HG02885 (cell line): ENCODE results near the gene KRT6A.
"Not testable (repeated sequence)": the region's sequence is repeated elsewhere in the genome, so short reads cannot be mapped to it uniquely, and the experiment has no call there.

ENCODE experiments used
- ATAC-seq: cut with Tn5 transposase; IDR thresholded peaks from one replicate; pipeline ENCODE4 v1.9.1; 2021; ENCODE audit warnings: mild to moderate bottlenecking; ENCODE audit not compliant: unreplicated experiment, poor library complexity

Gene KRT6A

DNA sequence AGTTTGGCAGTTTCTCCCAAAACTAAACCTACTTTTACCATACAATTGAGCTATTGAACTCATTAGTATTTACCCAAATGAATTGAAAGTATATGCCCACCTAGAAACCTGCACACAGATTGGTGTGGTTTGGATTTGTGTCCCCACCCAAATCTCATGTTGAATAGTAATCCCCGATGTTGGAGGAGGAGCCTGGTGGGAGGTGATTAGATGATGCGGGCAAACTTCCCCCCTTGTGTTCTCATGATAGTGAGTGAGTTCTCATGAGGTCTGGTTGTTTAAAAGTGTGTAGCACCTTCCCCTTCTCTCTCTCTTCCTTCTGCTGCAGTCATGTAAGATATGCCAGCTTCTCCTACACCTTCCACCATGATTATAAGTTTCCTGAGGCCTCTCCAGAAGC, 15.4 kb downstream of the KRT6A start:
- ATAC-seq, result no peak

DNA sequence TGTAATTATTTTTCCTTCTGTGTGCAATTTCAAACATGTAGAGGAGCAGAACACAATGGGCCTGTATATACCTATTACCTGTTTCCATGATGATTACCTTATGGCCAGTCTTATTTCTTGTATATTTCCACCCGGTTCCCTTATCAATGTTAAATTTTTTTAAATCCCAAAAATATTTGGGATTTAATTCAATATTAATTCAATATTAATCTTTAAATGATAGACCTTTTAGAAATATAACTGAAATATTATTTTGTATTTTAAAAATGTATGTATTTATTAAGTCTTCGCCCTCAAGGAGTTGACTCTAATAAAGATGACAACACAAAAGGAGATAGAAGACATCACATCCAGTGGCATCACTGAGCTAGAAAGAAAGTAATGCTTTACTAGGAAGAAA, 18.8 kb downstream of the KRT6A start:
- ATAC-seq, result no peak

DNA sequence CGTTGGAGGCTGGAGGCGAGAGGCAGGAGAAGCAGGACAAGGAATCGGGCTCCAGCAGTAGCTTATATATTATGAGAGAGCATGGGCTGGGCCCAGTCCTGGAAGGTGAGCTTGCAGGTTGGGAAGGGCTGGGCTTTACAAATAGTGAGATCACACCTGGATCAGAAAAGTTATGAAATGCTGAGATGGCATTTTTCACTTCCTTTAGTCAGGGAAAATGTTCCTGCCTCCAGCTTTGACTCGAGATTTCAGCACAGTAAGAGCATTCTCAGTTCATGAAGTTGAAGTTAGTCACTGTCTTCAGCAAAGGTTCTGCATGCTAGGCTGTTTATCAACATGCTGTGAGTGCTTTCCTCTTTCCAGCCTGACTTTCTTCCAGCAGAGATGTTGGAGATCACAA, 19.3 kb downstream of the KRT6A start, which contains the start of gene KRT6C:
TSS of gene KRT6C (minus strand) at position 38 of the 400 bp plus-strand sequence. CDS start 68 bp downstream, outside the sequence.
- ATAC-seq, result no peak

DNA sequence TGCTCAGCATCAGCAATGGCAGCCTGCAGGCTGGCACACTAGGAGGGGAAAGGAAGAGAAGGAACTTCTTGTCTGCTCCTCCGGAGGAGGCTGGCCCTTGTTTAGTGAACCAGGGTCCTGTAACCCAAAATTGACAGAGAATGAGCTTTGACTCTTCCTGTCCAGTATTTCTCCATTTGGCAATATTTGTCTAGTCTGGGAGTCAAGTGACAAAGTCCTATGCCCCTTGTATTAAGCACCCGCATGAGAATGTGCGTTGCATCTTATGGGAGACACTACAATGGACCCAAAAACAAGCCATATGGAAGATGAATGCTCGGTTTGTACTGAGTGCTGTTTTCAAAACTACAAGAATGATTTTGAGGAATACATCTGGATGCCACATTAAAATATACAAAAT, 23.2 kb downstream of the KRT6A start:
- no peak for ATAC-seq

DNA sequence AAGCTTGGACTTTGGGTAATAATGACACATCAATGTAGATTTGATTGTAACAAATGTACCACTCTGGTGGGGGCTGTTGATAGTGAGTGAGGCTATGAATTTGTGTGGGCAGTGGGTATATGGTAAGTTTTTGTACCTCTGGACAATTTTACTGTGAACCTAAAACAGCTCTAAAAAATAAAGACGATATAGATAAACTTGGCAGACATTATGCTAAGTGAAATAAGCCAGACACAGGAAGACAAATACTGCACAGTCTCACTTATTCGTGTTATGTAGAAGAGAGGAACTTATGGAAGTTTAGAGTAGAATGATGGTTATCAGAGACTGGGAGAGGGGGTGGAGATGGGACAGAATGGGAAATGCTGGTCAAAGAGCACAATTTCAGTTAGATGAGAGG, 28.2 kb downstream of the KRT6A start:
- no peak for ATAC-seq

DNA sequence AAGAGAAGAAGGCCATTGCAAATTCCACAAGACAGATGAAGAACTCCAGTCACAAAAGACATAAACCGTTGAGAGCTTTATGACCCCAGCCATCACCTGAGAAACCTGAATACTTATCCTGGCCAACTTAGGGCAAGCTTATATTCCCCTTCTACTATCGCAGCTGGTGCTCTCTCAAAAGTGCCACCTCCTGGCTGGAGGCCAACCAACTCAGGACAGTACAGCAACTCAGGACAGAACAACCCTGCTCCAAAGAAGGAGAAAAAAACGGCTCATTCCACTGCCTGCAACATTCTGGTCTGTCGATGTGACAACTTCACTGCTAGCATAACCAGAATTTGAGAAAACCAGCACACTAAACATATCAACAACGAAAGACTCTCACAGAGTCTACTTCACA, 31.4 kb downstream of the KRT6A start:
- no peak for ATAC-seq

DNA sequence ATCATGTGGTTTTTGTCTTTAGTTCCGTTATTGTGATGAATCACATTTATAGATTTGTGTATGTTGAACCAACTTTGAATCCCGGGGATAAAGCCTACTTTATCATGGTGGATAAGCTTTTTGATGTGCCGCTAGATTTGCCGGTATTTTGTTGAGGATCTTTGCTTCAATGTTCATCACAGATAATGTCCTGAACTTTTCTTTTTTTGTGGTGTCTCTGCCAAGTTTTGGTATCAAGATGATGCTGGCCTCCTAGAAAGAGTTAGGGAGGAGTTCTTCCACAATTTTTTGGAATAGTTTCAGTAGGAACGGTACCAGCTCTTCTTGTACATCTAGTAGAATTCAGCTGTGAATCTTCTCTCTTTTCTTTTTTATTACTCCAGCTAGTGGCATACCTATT, 34.2 kb downstream of the KRT6A start:
- ATAC-seq, result no peak

DNA sequence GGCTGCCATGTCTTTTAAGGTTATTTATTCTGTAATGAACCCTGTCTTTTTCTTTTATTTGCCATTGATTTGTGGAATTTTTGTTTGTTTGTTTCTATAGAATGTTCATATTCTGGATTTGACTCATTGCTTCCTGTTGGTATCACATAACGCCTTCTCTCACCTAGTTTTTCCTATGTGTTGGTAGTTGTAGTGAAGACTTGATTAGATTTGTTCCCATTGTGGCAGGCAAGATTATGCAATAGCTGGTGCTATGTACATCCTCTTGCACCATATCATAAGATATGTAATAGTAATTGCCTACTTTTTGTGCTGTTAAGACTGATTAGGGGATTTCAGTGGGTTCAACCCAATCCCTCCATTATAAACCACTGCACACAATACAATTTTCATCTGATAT, 37.2 kb downstream of the KRT6A start:
- ATAC-seq, result no peak

DNA sequence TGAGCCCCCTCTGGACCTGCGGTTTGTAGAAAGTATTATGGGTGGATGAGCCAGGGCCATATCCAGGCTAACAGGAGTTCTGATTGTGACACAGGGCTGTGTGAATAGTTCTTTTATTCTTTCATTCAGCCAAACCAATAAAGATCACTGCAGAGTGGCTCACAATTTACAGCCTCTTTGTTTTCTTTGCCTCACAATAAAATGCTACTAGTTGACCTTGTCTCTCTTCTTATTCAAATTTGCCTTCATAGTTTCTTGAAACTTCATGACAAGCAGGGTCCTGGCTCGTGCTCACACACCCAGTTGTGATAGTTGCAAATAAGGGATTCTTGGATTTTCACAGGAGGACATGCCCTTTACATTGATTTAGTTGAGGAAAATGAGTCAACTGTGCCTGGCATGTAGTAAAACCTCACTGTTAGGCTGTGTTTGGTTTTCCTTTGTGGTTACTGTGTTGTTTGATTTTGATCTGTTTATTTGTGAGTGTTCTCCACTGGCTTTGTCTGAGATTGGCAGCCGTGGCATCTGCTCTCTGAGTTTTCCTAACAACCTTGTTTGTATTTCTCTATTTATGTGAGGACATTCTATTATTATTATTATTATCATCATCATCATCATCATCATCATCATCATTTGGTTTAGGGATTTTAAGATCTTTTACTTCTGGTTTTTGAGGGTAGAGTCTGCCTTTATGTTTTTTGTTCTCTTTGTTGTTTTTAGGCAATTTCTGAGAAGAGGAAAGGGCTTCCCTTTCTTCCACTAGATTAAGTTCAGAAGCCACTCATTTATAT, 38.5 kb downstream of the KRT6A start:
- no peak for ATAC-seq

DNA sequence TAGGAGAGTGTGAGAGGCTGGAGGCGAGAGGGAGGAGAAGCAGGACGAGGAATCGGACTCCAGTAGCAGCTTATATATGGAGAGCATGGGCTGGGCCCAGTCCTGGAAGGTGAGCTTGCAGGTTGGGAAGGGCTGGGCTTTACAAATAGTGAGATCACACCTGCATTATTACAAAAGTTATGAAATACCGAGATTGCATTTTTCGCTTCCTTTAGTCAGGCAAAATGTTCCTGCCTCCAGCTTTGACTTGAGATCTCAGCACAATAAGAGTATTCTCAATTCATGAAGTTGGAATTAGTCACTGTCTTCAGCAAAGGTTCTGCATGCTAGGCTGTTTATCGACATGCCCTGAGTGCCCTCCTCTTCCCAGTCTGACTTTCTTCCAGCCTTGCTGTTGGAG, 41.0 kb downstream of the KRT6A start, which contains the start of gene KRT6B:
TSS of gene KRT6B (minus strand) at position 46 of the 400 bp plus-strand sequence. CDS start 68 bp downstream, outside the sequence.
- ATAC-seq, result no peak

DNA sequence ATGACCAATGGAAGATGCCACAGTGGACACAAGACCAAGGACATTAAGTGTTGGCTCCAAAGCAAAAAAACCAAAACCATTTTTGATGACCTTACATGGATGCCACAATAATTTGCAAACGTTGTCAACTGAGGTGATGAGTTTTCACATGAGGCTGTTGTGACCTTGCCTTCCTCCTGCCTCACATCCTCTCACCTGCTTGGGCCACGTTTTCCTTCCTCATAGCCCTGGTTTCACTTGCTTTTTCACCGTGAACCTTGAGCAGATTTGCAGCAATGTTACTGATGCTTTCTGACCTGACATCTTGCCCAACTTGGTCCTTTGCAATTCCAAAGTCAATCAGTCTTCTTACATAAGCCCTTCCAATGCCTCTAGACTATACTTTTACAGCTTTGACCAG, 44.8 kb downstream of the KRT6A start:
- no peak for ATAC-seq

DNA sequence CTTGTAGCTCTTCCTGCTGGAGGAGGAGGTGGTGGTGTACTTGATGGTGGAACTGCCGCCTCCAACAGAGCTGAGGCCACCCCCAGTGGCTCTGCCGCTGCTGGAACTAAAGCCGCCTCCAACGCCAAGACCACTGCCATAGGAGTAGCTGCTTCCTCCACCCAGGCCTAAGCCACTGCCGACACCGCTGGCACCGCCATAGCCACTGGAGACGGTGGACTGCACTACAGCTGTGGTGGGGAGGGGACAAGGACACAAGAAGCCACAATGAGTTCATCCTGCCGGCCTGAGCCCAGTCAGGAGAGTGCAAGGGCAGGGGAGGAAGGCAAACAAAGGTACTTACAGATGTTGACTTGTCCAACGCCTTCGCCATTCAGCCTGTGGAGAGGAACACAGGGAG, 45.9 kb downstream of the KRT6A start:
- not testable (repeated sequence) for ATAC-seq

DNA sequence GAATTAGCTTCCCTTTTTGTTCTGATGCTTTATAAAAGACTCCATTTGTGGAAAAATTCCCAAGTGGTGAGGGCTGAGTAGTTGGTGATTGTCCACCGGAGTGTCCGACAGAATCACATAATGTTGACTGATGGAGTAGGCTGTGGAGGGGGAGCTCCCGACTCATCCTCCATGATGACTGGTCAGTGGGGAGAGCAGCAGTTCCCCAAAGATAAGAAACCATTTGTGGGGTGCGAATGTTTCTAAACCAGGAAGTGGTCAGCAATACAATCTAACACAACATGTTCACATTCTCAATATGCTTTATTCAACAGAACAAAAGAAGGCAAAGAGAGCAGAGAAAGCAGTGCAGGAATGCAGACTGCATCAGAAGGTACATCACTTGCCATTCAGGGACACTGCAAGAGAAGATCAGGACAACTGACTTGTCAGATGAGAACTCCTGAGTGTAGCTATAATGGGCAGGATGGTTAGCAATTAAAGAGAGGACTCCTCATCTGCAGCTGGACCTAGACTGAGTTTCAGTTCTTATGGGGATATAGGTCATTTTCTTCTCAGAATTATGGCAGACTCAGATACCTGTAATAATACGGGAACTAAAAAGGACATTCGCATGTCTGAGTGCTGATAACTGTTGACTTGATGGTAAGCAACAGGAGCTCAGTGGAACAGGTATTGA, 46.6 kb downstream of the KRT6A start:
- no peak for ATAC-seq

DNA sequence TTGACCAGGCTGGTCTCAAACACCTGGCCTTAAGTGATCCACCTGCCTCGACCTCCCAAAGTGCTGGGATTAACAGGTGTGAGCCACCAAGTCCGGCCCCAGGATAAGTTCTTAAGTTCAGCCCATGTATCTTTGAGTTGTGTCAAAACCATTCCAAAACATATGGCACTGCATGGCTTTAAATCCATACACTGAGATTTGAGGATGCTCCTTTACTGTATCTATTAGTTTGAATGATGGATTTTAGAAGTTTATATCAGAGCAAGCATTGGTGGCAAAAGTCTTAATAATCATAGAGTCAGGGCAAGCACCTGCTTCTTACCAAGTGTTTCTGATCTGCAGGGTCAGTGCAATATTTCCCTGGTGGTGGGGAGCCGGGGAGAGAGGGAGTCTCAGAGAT, 47.2 kb downstream of the KRT6A start:
- ATAC-seq, result no peak

DNA sequence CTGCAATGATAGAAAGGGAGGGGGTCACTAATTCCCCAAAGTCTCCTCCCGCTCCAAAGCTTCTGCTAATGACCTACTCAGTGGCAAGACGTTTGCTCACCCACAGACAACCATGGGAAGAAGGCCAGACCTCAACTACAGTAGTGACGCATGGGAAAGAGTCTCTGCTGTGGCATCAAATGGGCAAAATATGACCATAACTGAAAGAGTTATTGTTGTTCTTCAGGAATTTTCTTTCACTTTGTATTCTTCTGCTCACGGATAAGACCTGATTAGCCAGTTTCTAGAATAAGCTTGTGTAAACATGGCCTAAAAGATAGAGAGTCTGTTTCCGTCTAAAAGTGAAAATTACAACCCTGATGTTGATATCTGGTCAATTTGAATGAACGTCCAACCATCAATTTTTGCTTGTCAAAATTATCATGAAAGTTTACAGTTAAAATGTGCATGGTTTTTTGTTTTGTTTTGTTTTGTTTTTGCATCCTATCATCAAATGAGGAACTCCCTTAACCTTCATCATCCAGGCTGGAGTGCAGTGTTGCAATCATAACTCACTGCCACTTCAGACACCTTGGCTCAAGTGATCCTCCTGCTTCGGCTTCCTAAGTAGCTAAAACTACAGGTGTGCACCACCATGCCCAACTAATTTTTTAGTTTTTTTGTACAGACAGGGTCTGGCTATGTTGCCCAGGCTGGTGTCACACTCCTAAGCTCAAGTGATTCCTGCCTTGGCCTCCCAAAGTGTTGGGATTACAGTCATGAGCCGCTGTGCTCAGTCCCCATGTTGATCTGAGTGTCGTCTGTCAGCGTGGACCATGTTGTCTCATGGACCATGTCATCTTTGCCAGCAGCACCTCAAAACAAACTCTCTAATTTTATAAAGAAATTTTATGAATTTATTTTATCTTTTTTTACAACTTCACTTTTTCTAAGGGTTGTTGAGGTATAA, 48.1 kb downstream of the KRT6A start:
- no peak for ATAC-seq

DNA sequence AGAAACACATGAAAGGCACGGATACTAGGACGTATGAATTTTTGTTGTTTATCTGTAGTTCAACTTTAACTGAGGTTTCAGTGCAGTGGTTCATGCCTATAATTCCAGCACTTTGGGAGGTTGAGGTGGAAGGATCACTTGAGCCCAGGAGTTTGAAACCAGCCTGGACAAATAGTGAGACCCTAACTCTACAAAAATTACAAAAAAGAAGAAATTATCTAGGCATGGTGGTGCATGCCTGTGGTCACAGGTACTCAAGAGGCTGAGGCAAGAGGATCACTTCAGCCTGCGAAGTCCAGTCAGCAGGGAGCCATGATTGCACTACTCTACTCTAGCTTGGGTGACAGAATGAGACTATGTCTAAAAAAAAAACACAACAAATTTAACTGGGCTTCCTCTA, 49.1 kb downstream of the KRT6A start:
- no peak for ATAC-seq

DNA sequence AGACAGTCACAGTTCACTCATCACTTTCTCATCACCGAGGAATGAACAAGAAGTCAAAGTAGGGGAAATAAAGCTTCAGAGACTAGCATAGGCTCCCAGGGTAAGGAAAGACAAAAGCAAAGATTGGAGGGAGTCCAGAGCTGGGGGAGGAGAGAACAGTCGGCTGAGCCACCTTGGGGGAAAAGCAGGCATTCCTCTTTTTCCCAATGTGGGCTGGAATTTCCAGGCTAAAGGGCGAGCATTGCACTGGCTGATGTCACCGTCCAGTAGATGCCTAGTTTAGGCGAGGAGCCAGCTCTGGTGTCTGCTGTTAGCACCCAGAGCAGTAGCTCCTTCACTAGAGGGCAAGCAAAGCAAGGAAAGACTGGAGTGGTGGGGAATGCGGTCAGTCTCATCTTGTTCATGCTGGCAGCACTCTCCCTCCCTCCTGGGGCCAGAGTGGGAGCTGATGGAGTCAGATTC, 50.4 kb downstream of the KRT6A start:
- ATAC-seq, result no peak

DNA sequence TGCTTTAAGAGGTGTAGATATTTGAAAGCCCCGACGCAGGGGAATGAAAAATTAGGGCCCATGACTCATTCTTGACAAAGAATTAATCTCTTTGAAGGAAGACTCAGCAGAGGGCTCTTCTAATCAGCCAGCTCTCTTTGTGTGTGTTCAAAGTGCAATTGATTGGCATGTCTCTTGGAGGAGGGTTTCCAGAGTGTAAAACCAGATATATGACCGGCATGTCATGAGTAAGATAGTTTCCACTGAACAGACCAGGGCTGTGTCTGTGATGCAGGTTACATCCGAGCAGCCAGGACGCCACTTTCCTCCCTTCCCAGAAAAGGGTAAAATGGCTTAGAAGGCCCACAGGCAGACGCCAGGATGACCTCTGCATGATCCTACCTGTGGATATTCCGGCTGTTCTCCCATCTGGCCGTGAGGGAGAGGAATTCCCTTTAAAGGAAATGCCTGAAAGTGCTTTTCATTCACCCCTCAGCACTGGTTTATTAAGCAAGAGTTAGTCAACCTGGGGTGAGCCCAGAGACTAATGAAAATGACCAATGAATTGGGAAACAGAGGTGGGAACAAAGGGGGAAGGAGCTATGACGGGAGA, 51.6 kb downstream of the KRT6A start:
- no peak for ATAC-seq

DNA sequence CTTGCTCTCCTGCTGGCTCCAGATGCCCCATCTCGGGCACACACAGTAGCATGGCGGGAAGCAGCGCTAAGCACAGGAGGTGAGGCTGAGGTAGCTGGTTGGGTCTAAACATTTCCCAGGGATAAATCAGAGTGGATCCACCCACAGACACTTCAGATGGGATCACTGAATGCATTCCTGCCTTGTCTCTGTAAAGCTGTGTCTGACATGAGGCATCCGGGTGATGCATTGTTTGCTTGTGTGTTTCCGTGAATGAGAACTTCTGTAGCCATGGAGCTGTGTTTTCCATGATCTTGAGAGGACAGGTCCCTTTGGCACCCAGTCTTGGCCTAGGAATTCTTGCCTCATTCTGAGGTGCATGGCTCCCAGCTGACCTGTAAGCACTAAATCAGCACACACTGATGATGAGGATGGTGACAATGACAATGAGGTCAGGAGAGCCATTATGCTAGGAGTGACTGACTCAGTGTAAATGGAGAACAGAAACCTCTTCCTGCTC, 52.2 kb downstream of the KRT6A start:
- no peak for ATAC-seq

DNA sequence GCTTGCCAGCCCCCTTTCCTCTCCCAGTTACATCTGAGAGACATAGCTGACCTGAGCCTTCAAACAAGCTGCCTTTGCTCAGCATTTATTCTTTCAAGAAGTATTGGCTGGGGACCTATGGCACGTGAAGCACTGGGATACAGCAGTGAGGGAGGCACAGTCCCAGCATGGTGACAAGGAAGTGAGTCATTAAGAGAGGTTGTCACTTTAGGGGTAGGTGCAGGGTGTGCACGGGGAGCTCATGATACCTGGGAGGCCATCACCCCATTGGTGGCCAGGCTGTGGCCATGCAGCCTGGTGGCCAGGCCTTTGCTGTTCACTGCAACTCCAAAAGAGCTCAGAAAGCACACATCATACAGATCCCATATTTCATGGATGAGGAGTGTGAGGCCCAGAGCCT, 53.2 kb downstream of the KRT6A start:
- ATAC-seq, result no peak
